A673 (cell line): ENCODE results near the gene FAM227A. TPM values are rescaled to one million over a fixed set of nuclear protein-coding genes. Genes with fewer than 3 reads are reported as not detected.

Source experiments
- BruUV-seq: library from RNA; stranded (reverse); fragments of 400-500 nt; replicated peaks from 2 replicates; lab custom pipeline; 2021; lab: Mats Ljungman, UMichigan
- CTCF ChIA-PET: fragments of 300-600 bp; sonication (Branson Sonifier 250); formaldehyde crosslinking; loops from one replicate; lab custom pipeline; 2022; ENCODE audit warnings: antibody characterized with exemption; lab: Charles Lee
- POLR2A ChIA-PET: fragments of 300-600 bp; sonication (Branson Sonifier 250); formaldehyde crosslinking; loops from one replicate; lab custom pipeline; 2022; ENCODE audit warnings: antibody characterized with exemption; ENCODE audit not compliant: low non-redundant PET; lab: Charles Lee
- DNase-seq: peaks from one replicate; pipeline ENCODE4 v3.0.0-alpha.2; 2015; ENCODE audit warnings: low spot score
- H3K27ac ChIP-seq: fragments of 200-600 bp; sonication (generic); 2 replicates; pipeline ENCODE4 v1.5.1; 2016; ENCODE audit warnings: mixed run types, low read depth, mild to moderate bottlenecking, mixed read lengths, antibody characterized with exemption, low read length; ENCODE audit not compliant: poor library complexity, severe bottlenecking
- H3K27me3 ChIP-seq: fragments of 200-600 bp; sonication (generic); replicated peaks from 2 replicates; pipeline ENCODE4 v1.6.1; 2017; ENCODE audit warnings: mixed run types, low read depth, mild to moderate bottlenecking, mixed read lengths, antibody characterized with exemption, low read length; ENCODE audit not compliant: insufficient read depth, poor library complexity
- H3K36me3 ChIP-seq: fragments of 200-600 bp; sonication (generic); 2 replicates; pipeline ENCODE4 v1.6.1; 2016; ENCODE audit warnings: mixed run types, mild to moderate bottlenecking, mixed read lengths, antibody characterized with exemption, low read length; ENCODE audit not compliant: insufficient read depth, poor library complexity, severe bottlenecking
- H3K4me1 ChIP-seq: fragments of 200-600 bp; sonication (generic); 2 replicates; pipeline ENCODE4 v1.6.1; 2017; ENCODE audit warnings: mixed run types, mild to moderate bottlenecking, mixed read lengths, antibody characterized with exemption, low read length; ENCODE audit not compliant: insufficient read depth, poor library complexity, severe bottlenecking
- H3K4me3 ChIP-seq: fragments of 200-600 bp; sonication (generic); 2 replicates; pipeline ENCODE4 v1.5.1; 2016; ENCODE audit warnings: low read depth, mixed run types, mild to moderate bottlenecking, mixed read lengths, low read length; ENCODE audit not compliant: poor library complexity, severe bottlenecking
- H3K9me3 ChIP-seq: fragments of 200-600 bp; sonication (generic); 2 replicates; pipeline ENCODE4 v1.6.1; 2016; ENCODE audit warnings: mixed run types, low read depth, mild to moderate bottlenecking, mixed read lengths, antibody characterized with exemption, low read length; ENCODE audit not compliant: poor library complexity, severe bottlenecking
- CTCF ChIP-seq: fragments of 300-800, 200-600 bp; sonication (generic); conservative IDR thresholded peaks from 2 replicates; pipeline ENCODE4 v1.5.1; 2017; ENCODE audit warnings: low read depth, mild to moderate bottlenecking, antibody characterized with exemption, low read length, moderate library complexity, mixed read lengths
- EZH2 ChIP-seq: fragments of 200-600 bp; sonication (generic); IDR thresholded peaks from 2 replicates; pipeline ENCODE4 v1.6.1; 2017; ENCODE audit warnings: borderline replicate concordance, low read depth, mild to moderate bottlenecking, mixed read lengths, antibody characterized with exemption, low read length; ENCODE audit not compliant: poor library complexity, severe bottlenecking
- intact Hi-C: fragments of 100-400 bp; cut with micrococcal nuclease; formaldehyde crosslinking; loops from one replicate; pipeline ENCODE4 v1.10.0; 2022; ENCODE audit not compliant: unreplicated experiment
- total RNA-seq: library from RNA; stranded (reverse); gene quantifications from 2 replicates; pipeline ENCODE4 v1.2.3, GENCODE V29; 2021

The FAM227A gene
- total RNA-seq, 1 experiment from 2014 or later: 3.8 TPM

GRCh38 chr22:38694049-38694448, 37.9 kb upstream of the FAM227A start:
- ChIA-PET CTCF (no interaction called here), POLR2A (no interaction called here)
- no peak for DNase-seq
- intact Hi-C loops: no loop called here
- Histone ChIP-seq H3K4me1 (peaks cover 14% of the 10 kb centered on the region), H3K9me3 (no peaks in the 10 kb centered on the region), H3K4me3 (no peak overlapping the region), H3K27ac (no peak overlapping the region), H3K36me3 (peaks cover 21% of the 10 kb centered on the region), H3K27me3 (no peaks in the 10 kb centered on the region)
- TF ChIP-seq EZH2: no peak
- no peak for TF ChIP-seq CTCF
- BruUV-seq: no TSS peak

GRCh38 chr22:38689651-38690050, 33.5 kb upstream of the FAM227A start:
- H3K4me3 ChIP-seq: no peak overlapping the region
- intact Hi-C loops: no loop called here
- CTCF ChIA-PET: interaction anchor here (0.6 kb wide), 1 partner anchor 8 kb away, joined by 3 read pairs; the partner anchor contains the start of gene TOMM22
- TF ChIP-seq CTCF: no peak
- no peak for TF ChIP-seq EZH2
- no peak overlapping the region for H3K27ac ChIP-seq
- no peaks in the 10 kb centered on the region for H3K9me3 ChIP-seq
- no peak for DNase-seq
- BruUV-seq: no TSS peak
- H3K4me1 ChIP-seq: no peaks in the 10 kb centered on the region
- H3K27me3 ChIP-seq: no peaks in the 10 kb centered on the region
- POLR2A ChIA-PET: no interaction called here
- peaks cover 58% of the 10 kb centered on the region for H3K36me3 ChIP-seq

GRCh38 chr22:38685761-38686160, 29.6 kb upstream of the FAM227A start:
- H3K27me3 ChIP-seq: no peaks in the 10 kb centered on the region
- H3K27ac ChIP-seq: no peak overlapping the region
- DNase-seq: no peak
- H3K4me3 ChIP-seq: no peak overlapping the region
- ChIA-PET POLR2A (no interaction called here), CTCF (no interaction called here)
- TF ChIP-seq CTCF (no peak), EZH2 (no peak)
- peaks cover 4% of the 10 kb centered on the region for H3K4me1 ChIP-seq
- BruUV-seq: TSS peak; percentile 6
- H3K9me3 ChIP-seq: no peaks in the 10 kb centered on the region
- intact Hi-C loops: no loop called here
- peaks cover 69% of the 10 kb centered on the region for H3K36me3 ChIP-seq
